Neural crest cell (in vitro differentiated cells): ENCODE results near the gene ARHGAP26. TPM values are rescaled to one million over a fixed set of nuclear protein-coding genes. Genes with fewer than 3 reads are reported as not detected.

Experiments
- DNase-seq: peaks from one replicate; pipeline ENCODE4 v3.0.0; 2021; ENCODE audit warnings: low read depth, mixed read lengths, low spot score
- H3K27ac Mint-ChIP-seq: one replicate; pipeline ENCODE4 v1.8.0; 2021; ENCODE audit warnings: mild to moderate bottlenecking, mixed read lengths; ENCODE audit not compliant: unreplicated experiment
- H3K27me3 Mint-ChIP-seq: 2 replicates; pipeline ENCODE4 v1.8.0; 2021; ENCODE audit warnings: low read depth, mild to moderate bottlenecking, mixed read lengths
- H3K36me3 Mint-ChIP-seq: 2 replicates; pipeline ENCODE4 v1.8.0; 2021; ENCODE audit warnings: low read depth, mild to moderate bottlenecking, mixed read lengths
- H3K4me1 Mint-ChIP-seq: 2 replicates; pipeline ENCODE4 v1.8.0; 2021; ENCODE audit warnings: mixed read lengths
- H3K4me3 Mint-ChIP-seq: one replicate; pipeline ENCODE4 v1.8.0; 2021; ENCODE audit warnings: mild to moderate bottlenecking, mixed read lengths
- H3K9me3 Mint-ChIP-seq: 2 replicates; pipeline ENCODE4 v1.8.0; 2021; ENCODE audit warnings: mixed read lengths
- total RNA-seq: library from RNA; stranded (reverse); gene quantifications from 2 replicates; pipeline ENCODE4 v1.2.1, GENCODE V29; 2021
- TF ChIP-seq, protein P1 (sequence below): fragments of 200-600 bp; sonication (generic); conservative IDR thresholded peaks from 2 replicates; pipeline ENCODE4 v1.5.0; 2021; ENCODE audit warnings: antibody characterized with exemption, mild to moderate bottlenecking

The ARHGAP26 gene
- total RNA-seq, 1 donor from 2014 or later, result 5.5 TPM

DNA sequence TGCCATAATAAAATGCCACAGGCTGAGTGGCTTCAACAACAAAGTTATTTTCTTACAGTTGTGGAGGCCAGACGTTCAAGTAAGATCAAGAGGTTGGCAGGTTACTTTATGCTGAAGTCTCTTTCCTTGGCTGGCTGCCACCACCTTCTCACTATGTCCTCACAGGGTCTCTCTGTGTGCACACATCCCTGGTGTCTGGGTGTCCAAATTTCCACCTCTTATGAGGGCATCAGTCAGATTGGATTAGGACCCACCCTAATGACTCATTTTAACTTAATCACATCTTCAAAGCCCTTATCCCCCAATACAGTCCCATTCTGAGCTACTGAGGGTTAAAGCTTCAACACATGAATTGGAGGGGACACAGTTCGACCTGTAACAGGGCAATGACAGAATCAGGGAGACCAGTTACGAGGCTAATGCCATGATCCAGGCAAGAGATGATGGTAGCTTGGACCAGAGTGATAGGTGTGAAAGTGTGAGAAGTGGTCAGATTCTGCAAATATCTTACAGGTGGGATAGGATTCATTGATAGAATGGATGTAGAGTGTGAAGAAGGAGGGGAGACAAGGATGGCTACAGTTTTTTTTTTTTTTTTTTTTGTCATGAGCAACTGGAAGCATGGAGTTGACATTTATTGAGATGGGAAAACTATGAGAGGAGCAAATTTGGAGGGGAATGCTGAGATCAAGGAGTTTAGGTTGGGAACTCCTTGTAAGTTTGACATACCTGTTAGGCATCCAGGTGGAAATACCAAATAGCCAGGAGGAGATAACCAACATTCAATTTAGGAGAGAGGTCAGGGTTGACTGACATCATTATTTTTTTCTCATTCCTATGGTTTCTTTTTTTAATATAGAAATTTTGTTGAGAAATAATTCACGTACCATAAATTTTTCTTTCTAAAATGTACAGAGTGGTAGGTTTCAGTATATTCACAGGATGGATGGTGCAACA is 44.7 kb upstream of the ARHGAP26 start:
- peaks cover 16% of the 10 kb centered on the region for H3K4me1 Mint-ChIP-seq
- TF ChIP-seq, protein P1, sequence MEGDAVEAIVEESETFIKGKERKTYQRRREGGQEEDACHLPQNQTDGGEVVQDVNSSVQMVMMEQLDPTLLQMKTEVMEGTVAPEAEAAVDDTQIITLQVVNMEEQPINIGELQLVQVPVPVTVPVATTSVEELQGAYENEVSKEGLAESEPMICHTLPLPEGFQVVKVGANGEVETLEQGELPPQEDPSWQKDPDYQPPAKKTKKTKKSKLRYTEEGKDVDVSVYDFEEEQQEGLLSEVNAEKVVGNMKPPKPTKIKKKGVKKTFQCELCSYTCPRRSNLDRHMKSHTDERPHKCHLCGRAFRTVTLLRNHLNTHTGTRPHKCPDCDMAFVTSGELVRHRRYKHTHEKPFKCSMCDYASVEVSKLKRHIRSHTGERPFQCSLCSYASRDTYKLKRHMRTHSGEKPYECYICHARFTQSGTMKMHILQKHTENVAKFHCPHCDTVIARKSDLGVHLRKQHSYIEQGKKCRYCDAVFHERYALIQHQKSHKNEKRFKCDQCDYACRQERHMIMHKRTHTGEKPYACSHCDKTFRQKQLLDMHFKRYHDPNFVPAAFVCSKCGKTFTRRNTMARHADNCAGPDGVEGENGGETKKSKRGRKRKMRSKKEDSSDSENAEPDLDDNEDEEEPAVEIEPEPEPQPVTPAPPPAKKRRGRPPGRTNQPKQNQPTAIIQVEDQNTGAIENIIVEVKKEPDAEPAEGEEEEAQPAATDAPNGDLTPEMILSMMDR, result no peak
- DNase-seq, result no peak
- no peaks in the 10 kb centered on the region for H3K27me3 Mint-ChIP-seq
- H3K4me3 Mint-ChIP-seq, result no peak overlapping the region
- no peaks in the 10 kb centered on the region for H3K9me3 Mint-ChIP-seq
- H3K36me3 Mint-ChIP-seq, result no peaks in the 10 kb centered on the region
- no peak overlapping the region for H3K27ac Mint-ChIP-seq

DNA sequence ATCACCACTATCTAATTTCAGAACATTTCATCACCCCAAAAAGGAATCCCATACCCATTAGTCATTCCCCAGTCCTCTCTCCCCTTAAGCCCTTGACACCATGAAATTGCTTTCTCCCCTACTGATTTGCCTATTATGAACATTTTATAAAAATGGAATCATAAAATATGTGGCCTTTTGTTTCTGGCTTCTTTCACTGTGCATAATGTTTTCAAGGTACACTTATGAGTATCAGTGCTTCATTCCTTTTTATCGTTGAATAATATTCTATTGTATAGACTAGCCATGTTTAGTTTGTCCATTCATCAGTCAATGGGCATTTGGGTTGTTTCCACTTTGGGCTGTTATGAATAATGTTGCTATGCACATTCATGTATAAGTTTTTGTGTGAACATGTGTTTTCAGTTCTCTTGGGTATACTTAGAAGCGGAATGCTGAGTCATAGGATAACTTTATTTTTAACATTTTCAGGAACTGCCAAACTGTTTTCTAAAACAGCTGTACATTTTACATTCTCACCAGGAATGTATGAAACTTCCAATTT is 43.9 kb upstream of the ARHGAP26 start:
- no peaks in the 10 kb centered on the region for H3K27me3 Mint-ChIP-seq
- H3K4me1 Mint-ChIP-seq, result peaks cover 16% of the 10 kb centered on the region
- H3K9me3 Mint-ChIP-seq, result no peaks in the 10 kb centered on the region

DNA sequence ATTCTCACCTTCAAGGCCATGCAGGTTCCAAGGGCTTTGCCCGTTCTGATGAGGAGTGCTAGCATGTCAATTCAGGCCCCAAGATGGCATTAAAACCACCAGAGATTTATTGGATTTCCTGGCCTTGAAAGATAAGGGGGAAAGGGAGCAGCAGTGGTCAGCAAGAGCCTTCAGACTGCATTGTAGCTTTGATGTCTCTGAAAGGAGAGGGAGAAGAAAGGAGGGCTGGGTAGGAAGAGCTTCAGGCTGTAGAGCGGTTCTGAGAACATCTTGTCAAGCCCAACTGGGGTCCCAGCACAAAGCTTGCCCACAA is 42.5 kb upstream of the ARHGAP26 start:
- TF ChIP-seq, protein P1, result no peak
- Mint-ChIP-seq H3K36me3 (no peaks in the 10 kb centered on the region), H3K4me1 (peaks cover 12% of the 10 kb centered on the region), H3K9me3 (no peaks in the 10 kb centered on the region), H3K27me3 (no peaks in the 10 kb centered on the region), H3K4me3 (no peak overlapping the region), H3K27ac (no peak overlapping the region)
- DNase-seq, result no peak

More for the DNA sequence above, 43.9 kb upstream of the ARHGAP26 start:
- Mint-ChIP-seq H3K4me3 (no peak overlapping the region), H3K27ac (no peak overlapping the region), H3K36me3 (no peaks in the 10 kb centered on the region)
- DNase-seq, result no peak
- TF ChIP-seq, protein P1, result no peak

DNA sequence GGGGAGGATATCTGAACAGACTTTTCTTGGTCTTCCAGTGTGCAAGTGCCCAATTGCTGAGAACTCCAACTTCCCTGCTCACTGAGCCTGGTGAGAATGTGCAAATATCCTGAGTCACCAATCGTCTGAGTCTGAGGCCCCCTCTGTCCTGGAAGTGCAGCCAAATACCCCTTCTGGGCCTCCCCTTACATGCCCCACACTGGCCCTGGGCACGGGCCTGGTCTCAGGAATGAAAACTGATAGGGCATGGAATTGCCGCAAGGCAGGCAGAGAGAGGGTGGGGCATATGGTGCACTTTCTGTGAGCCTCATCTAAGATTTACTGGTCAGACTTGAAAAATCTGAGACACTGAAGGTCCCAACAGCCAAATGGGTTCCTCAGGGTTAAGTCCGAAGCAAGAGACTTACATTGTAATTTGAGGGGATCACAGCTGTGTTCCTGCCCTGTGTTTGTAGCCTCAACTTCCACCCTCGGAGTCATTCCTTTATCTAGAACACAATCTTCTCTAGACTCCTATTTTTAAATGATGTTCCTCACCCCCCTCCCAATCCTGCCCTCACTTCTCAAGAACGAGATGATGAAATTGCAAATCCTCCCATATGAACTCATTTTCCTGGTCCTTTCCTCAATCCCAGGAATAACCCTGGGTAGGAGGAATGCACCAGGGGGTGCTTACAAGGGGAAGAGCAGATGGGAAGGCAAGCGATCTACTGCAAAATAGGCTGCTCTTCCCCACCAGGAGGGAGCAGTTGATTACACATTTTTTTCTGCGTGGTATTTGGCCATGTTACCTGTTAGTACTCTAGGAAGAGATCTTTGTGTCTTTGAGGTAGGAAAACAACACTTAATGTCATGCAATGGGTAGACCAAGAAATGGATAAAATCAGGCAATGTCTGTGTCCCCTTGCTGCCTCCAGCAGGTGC is 34.6 kb upstream of the ARHGAP26 start:
- TF ChIP-seq, protein P1, result no peak
- DNase-seq, result no peak
- Mint-ChIP-seq H3K9me3 (peaks cover 3% of the 10 kb centered on the region), H3K27ac (no peak overlapping the region), H3K27me3 (no peaks in the 10 kb centered on the region), H3K4me3 (no peak overlapping the region), H3K4me1 (no peaks in the 10 kb centered on the region), H3K36me3 (no peaks in the 10 kb centered on the region)

DNA sequence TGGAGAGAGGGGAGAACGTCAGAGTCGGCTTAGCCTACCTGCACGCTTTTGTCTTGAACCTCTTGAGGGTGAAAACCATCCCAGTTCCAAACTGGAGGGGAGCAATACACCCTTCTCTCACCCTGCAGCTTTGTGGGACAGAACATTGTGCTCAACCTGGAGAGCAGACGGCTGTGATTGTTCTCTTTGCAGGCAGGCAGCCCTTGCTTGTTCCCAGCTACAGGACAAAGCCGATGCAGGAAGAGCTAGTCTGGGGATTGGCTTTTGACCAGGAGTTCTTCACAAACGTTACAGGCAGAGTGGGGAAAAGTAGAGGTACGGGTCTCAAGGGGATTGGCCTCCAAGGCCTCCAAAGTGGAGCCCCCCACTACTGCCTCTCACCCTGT is 33.9 kb upstream of the ARHGAP26 start:
- TF ChIP-seq, protein P1, result no peak
- Mint-ChIP-seq H3K36me3 (no peaks in the 10 kb centered on the region), H3K9me3 (peaks cover 3% of the 10 kb centered on the region), H3K27me3 (no peaks in the 10 kb centered on the region), H3K4me3 (no peak overlapping the region), H3K4me1 (no peaks in the 10 kb centered on the region), H3K27ac (no peak overlapping the region)
- DNase-seq, result no peak
